DOHH2 (cell line): ENCODE results near the gene PTPRC.

Source experiments
- H3F3A ChIP-seq: fragments of 200-600 bp; sonication (generic), shearing (Covaris generic); 2 replicates; pipeline ENCODE4 v1.6.0; 2016; ENCODE audit warnings: antibody characterized with exemption, mild to moderate bottlenecking; ENCODE audit not compliant: control insufficient read depth, insufficient read depth
- H3K27ac ChIP-seq: fragments of 200-600 bp; sonication (generic); 2 replicates; pipeline ENCODE4 v1.5.1; 2014; ENCODE audit warnings: low read depth, mild to moderate bottlenecking, low read length, moderate library complexity
- H3K27me3 ChIP-seq: fragments of 200-600 bp; sonication (generic); 2 replicates; pipeline ENCODE4 v1.6.1; 2014; ENCODE audit warnings: mild to moderate bottlenecking, low read length, mixed read lengths; ENCODE audit not compliant: control insufficient read depth
- H3K36me3 ChIP-seq: fragments of 200-600 bp; sonication (generic); 2 replicates; pipeline ENCODE4 v1.6.1; 2014; ENCODE audit warnings: mild to moderate bottlenecking, low read length, moderate library complexity, mixed read lengths; ENCODE audit not compliant: control insufficient read depth
- H3K4me1 ChIP-seq: fragments of 200-600 bp; sonication (generic); 2 replicates; pipeline ENCODE4 v1.6.1; 2014; ENCODE audit warnings: mild to moderate bottlenecking, low read length, mixed read lengths; ENCODE audit not compliant: control insufficient read depth
- H3K4me2 ChIP-seq: fragments of 200-600 bp; sonication (generic); 2 replicates; pipeline ENCODE4 v1.6.0; 2014; ENCODE audit warnings: mild to moderate bottlenecking, low read length, moderate library complexity
- H3K4me3 ChIP-seq: fragments of 200-600 bp; sonication (generic); 2 replicates; pipeline ENCODE4 v1.5.1; 2014; ENCODE audit warnings: mild to moderate bottlenecking, low read length, mixed read lengths
- H3K79me2 ChIP-seq: fragments of 200-600 bp; sonication (generic); 2 replicates; pipeline ENCODE4 v1.6.1; 2014; ENCODE audit warnings: mild to moderate bottlenecking, low read length, mixed read lengths; ENCODE audit not compliant: control insufficient read depth
- H3K9me2 ChIP-seq: fragments of 200-600 bp; sonication (generic); replicated peaks from 2 replicates; pipeline ENCODE4 v1.6.1; 2014; ENCODE audit warnings: mild to moderate bottlenecking, low read length, mixed read lengths; ENCODE audit not compliant: control insufficient read depth
- H3K9me3 ChIP-seq: fragments of 200-600 bp; sonication (generic); 2 replicates; pipeline ENCODE4 v1.6.1; 2014; ENCODE audit warnings: antibody characterized with exemption, low read length, mixed read lengths; ENCODE audit not compliant: control insufficient read depth, insufficient read depth
- H4K20me1 ChIP-seq: fragments of 200-600 bp; sonication (generic); 2 replicates; pipeline ENCODE4 v1.6.0; 2014; ENCODE audit warnings: low read depth, mild to moderate bottlenecking, antibody characterized with exemption, low read length, moderate library complexity; ENCODE audit not compliant: control insufficient read depth, insufficient read depth
- EZH2phosphoT487 ChIP-seq: fragments of 200-600 bp; sonication (generic); IDR thresholded peaks from 2 replicates; pipeline ENCODE4 v1.6.1; 2017; ENCODE audit warnings: borderline replicate concordance, mild to moderate bottlenecking, antibody characterized with exemption, low read length, moderate library complexity, mixed read lengths
- TF ChIP-seq, protein P1 (sequence below): fragments of 200-600 bp; sonication (generic); IDR thresholded peaks from one replicate; pipeline ENCODE4 v1.5.1; 2014; ENCODE audit warnings: antibody characterized with exemption, mild to moderate bottlenecking, low read depth, low read length; ENCODE audit not compliant: poor library complexity, severe bottlenecking

Gene PTPRC

DNA sequence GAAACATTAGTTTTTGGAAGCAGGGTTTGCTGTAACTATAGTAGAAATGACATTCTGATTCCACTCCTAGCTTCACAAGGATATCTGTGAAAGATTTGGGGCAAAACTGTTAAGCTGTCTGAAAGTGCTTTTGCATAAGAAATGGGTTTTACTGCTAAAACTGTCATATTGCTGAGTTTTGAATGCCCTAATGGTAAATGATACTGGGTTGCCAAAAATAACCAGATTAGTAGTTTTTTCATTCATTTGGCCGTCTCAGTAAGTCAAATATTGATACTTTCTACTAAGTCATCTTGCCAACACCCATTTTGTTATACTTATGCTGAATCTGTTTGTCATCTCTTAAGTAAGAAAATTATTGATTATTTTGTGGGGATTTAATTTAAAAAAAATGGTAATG, 399 bp upstream of the PTPRC start:
- Histone ChIP-seq H3K36me3 (peaks cover 41% of the 10 kb centered on the region), H3K27ac (peak overlapping the region; percentile 100), H3K4me1 (peaks cover 66% of the 10 kb centered on the region), H3K9me3 (no peaks in the 10 kb centered on the region), H3K4me2 (peak overlapping the region; percentile 96), H3K27me3 (no peaks in the 10 kb centered on the region), H4K20me1 (no peaks in the 10 kb centered on the region), H3F3A (peaks cover 42% of the 10 kb centered on the region), H3K79me2 (peaks cover 87% of the 10 kb centered on the region), H3K4me3 (peak overlapping the region; percentile 83), H3K9me2 (no peaks in the 10 kb centered on the region)
- TF ChIP-seq, protein P1, sequence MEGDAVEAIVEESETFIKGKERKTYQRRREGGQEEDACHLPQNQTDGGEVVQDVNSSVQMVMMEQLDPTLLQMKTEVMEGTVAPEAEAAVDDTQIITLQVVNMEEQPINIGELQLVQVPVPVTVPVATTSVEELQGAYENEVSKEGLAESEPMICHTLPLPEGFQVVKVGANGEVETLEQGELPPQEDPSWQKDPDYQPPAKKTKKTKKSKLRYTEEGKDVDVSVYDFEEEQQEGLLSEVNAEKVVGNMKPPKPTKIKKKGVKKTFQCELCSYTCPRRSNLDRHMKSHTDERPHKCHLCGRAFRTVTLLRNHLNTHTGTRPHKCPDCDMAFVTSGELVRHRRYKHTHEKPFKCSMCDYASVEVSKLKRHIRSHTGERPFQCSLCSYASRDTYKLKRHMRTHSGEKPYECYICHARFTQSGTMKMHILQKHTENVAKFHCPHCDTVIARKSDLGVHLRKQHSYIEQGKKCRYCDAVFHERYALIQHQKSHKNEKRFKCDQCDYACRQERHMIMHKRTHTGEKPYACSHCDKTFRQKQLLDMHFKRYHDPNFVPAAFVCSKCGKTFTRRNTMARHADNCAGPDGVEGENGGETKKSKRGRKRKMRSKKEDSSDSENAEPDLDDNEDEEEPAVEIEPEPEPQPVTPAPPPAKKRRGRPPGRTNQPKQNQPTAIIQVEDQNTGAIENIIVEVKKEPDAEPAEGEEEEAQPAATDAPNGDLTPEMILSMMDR = no peak
- no peak for TF ChIP-seq EZH2phosphoT487

DNA sequence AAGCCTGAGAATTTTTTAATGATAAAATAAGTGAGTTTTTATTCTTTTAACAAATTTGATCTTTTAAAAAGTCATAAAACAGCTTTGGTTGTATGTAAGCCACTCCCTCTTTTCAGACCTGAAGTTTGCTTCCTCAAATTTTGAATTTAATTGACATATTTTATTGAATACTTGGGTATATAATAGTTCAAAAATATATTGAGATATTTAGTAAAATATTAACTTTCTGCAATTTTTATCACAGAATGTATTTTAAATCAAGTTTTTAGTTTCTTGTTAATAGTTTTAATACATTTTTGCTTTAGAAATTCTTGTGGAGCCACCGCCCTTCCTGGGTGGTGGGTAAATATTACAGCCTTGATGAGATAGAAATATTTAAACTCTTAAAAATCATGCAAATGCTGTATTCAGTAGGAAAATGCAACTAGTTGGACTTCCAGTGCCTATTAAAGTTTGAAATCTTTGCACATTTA, 867 bp downstream of the PTPRC start:
- Histone ChIP-seq H3K79me2 (peaks cover 90% of the 10 kb centered on the region), H3K4me2 (peak overlapping the region; percentile 96; the same call in 1 of the 2 replicates), H3K9me3 (no peaks in the 10 kb centered on the region), H4K20me1 (no peaks in the 10 kb centered on the region), H3K9me2 (no peaks in the 10 kb centered on the region), H3K27me3 (no peaks in the 10 kb centered on the region), H3K36me3 (peaks cover 52% of the 10 kb centered on the region), H3F3A (peaks cover 36% of the 10 kb centered on the region), H3K4me3 (peak overlapping the region; percentile 83), H3K27ac (peak overlapping the region; percentile 100), H3K4me1 (peaks cover 66% of the 10 kb centered on the region)
- TF ChIP-seq, protein P1 = no peak
- no peak for TF ChIP-seq EZH2phosphoT487

DNA sequence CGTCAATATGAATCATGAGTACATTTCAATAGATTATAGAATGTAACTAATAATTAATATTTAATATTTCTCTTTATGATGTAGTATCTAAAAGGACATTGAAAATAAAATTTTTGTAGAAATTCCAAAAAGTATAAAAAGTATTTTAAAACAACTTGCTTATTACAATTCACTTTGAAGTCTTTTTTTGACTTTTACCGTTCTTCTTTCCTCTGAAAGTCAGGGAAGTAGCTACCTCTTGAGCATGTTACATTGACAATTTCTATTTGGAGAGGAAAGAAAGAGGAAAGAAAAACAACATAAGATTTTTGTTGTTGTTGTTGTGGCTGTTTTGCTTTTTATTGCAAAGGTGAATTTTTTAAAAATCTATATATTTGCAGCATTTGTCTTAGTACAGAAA, 1.3 kb downstream of the PTPRC start:
- Histone ChIP-seq H3K9me3 (no peaks in the 10 kb centered on the region), H3F3A (peaks cover 36% of the 10 kb centered on the region), H3K79me2 (peaks cover 90% of the 10 kb centered on the region), H3K4me1 (peaks cover 66% of the 10 kb centered on the region), H4K20me1 (no peaks in the 10 kb centered on the region), H3K9me2 (no peaks in the 10 kb centered on the region), H3K4me3 (peak overlapping the region; percentile 83), H3K36me3 (peaks cover 57% of the 10 kb centered on the region), H3K27ac (peak overlapping the region; percentile 100), H3K4me2 (peak overlapping the region; percentile 69), H3K27me3 (no peaks in the 10 kb centered on the region)
- TF ChIP-seq, protein P1 = no peak
- no peak for TF ChIP-seq EZH2phosphoT487
